ENCODE measurements around the gene RGS6.

Gene RGS6

DNA sequence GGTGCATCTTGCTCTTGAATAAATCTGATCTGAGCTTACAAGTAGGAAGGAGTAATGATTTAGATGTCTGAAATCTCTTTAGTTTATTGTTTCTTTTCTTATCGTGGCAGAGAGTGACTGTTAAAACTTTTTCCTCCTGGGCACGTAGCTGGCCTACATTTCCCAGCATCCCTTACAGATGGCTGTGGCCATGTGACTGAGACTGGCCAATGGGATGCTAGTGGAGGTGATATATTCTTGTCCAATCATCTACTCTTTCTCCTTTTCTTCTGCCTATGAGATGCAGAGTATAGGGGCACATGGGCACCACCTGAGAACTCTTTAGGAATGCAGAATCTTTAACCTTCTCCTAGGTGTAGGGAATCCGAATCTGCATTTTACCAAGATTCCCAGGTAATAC lies 237.3 kb downstream of the RGS6 start:
- Histone ChIP-seq H3K4me1 (ENCODE audit: control insufficient read depth, low read length) (no peaks in the 10 kb centered on the region), H4K20me1 (ENCODE audit: control insufficient read depth, insufficient read depth, low read depth, low read length) (no peaks in the 10 kb centered on the region), H3K9me2 (replicated peaks; ENCODE audit: control insufficient read depth, low read length) (no peaks in the 10 kb centered on the region), H3K4me3 (ENCODE audit: low read length) (no peak overlapping the region), H3K4me2 (ENCODE audit: low read length) (no peak overlapping the region), H3K79me2 (ENCODE audit: control insufficient read depth, low read length) (no peaks in the 10 kb centered on the region), H3K27ac (ENCODE audit: low read depth, low read length) (no peak overlapping the region), H3F3A (ENCODE audit: control insufficient read depth, insufficient read depth) (no peaks in the 10 kb centered on the region), H3K9me3 (ENCODE audit: control insufficient read depth, insufficient read depth, low read length) (no peaks in the 10 kb centered on the region), H3K36me3 (ENCODE audit: control insufficient read depth, low read length) (no peaks in the 10 kb centered on the region), H3K27me3 (ENCODE audit: control insufficient read depth, low read length) (no peaks in the 10 kb centered on the region)
- TF ChIP-seq, protein P1, sequence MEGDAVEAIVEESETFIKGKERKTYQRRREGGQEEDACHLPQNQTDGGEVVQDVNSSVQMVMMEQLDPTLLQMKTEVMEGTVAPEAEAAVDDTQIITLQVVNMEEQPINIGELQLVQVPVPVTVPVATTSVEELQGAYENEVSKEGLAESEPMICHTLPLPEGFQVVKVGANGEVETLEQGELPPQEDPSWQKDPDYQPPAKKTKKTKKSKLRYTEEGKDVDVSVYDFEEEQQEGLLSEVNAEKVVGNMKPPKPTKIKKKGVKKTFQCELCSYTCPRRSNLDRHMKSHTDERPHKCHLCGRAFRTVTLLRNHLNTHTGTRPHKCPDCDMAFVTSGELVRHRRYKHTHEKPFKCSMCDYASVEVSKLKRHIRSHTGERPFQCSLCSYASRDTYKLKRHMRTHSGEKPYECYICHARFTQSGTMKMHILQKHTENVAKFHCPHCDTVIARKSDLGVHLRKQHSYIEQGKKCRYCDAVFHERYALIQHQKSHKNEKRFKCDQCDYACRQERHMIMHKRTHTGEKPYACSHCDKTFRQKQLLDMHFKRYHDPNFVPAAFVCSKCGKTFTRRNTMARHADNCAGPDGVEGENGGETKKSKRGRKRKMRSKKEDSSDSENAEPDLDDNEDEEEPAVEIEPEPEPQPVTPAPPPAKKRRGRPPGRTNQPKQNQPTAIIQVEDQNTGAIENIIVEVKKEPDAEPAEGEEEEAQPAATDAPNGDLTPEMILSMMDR (IDR thresholded peaks at IDR 0.05; ENCODE audit: low read depth, low read length, poor library complexity, severe bottlenecking), result no peak
- no peak for TF ChIP-seq EZH2phosphoT487 (IDR thresholded peaks at IDR 0.05; ENCODE audit: borderline replicate concordance, low read length)

DNA sequence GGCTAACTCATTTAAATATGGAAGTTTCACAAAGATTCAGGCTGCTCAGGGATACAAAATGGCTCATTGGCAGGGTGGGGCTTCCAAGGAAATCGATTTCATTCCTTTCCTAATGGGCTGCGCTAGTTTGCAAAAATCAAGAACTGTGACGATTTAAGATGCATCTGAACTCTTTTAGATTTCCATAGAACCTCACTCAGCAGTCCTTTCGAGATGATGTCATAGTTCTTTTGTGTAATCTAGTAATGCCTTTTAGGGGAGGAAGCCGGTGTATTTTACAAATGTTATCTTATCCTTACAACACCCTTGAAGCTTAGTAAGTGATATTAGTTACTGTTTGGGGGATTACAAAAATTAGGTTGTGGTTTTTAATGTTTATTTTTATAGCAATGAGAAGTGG lies 239.8 kb downstream of the RGS6 start:
- H3K4me1 ChIP-seq (ENCODE audit: control insufficient read depth, low read length), result no peaks in the 10 kb centered on the region
- H3K9me3 ChIP-seq (ENCODE audit: control insufficient read depth, insufficient read depth, low read length), result no peaks in the 10 kb centered on the region
- no peaks in the 10 kb centered on the region for H3K27me3 ChIP-seq (ENCODE audit: control insufficient read depth, low read length)
- H3K27ac ChIP-seq (ENCODE audit: low read depth, low read length), result no peak overlapping the region
- H3K79me2 ChIP-seq (ENCODE audit: control insufficient read depth, low read length), result no peaks in the 10 kb centered on the region
- no peaks in the 10 kb centered on the region for H4K20me1 ChIP-seq (ENCODE audit: control insufficient read depth, insufficient read depth, low read depth, low read length)
- no peak overlapping the region for H3K4me2 ChIP-seq (ENCODE audit: low read length)
- no peak for TF ChIP-seq EZH2phosphoT487 (IDR thresholded peaks at IDR 0.05; ENCODE audit: borderline replicate concordance, low read length)
- TF ChIP-seq, protein P1 (IDR thresholded peaks at IDR 0.05; ENCODE audit: low read depth, low read length, poor library complexity, severe bottlenecking), result no peak
- H3K36me3 ChIP-seq (ENCODE audit: control insufficient read depth, low read length), result no peaks in the 10 kb centered on the region
- no peaks in the 10 kb centered on the region for H3K9me2 ChIP-seq (replicated peaks; ENCODE audit: control insufficient read depth, low read length)
- no peaks in the 10 kb centered on the region for H3F3A ChIP-seq (ENCODE audit: control insufficient read depth, insufficient read depth)
- no peak overlapping the region for H3K4me3 ChIP-seq (ENCODE audit: low read length)

DNA sequence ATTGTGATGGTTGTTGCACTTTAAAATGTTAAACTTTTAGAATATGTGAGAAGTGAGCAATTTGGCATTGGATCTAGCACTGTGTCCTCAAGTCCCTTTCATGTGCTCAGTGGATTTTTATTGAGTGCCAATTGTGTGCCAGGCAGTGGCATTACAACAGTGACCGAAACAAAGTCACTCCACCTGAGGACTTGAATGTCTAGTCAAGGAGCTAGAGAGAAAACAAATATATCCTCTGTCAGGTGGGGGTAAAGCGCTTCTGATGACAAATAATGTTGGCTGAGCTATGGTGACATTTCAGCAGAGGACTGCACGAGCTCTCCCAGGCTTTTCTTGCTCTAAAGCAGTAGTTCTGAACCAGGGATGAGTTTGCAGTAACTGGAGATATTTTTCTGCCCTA lies 240.4 kb downstream of the RGS6 start:
- H3K9me2 ChIP-seq (replicated peaks; ENCODE audit: control insufficient read depth, low read length), result no peaks in the 10 kb centered on the region
- no peak overlapping the region for H3K4me3 ChIP-seq (ENCODE audit: low read length)
- no peak overlapping the region for H3K4me2 ChIP-seq (ENCODE audit: low read length)
- no peaks in the 10 kb centered on the region for H3K27me3 ChIP-seq (ENCODE audit: control insufficient read depth, low read length)
- H3K36me3 ChIP-seq (ENCODE audit: control insufficient read depth, low read length), result no peaks in the 10 kb centered on the region
- no peaks in the 10 kb centered on the region for H3F3A ChIP-seq (ENCODE audit: control insufficient read depth, insufficient read depth)
- no peaks in the 10 kb centered on the region for H4K20me1 ChIP-seq (ENCODE audit: control insufficient read depth, insufficient read depth, low read depth, low read length)
- no peaks in the 10 kb centered on the region for H3K79me2 ChIP-seq (ENCODE audit: control insufficient read depth, low read length)
- H3K27ac ChIP-seq (ENCODE audit: low read depth, low read length), result no peak overlapping the region
- H3K9me3 ChIP-seq (ENCODE audit: control insufficient read depth, insufficient read depth, low read length), result no peaks in the 10 kb centered on the region
- TF ChIP-seq, protein P1 (IDR thresholded peaks at IDR 0.05; ENCODE audit: low read depth, low read length, poor library complexity, severe bottlenecking), result no peak
- no peak for TF ChIP-seq EZH2phosphoT487 (IDR thresholded peaks at IDR 0.05; ENCODE audit: borderline replicate concordance, low read length)
- no peaks in the 10 kb centered on the region for H3K4me1 ChIP-seq (ENCODE audit: control insufficient read depth, low read length)

All from DOHH2 (cell line).